Activated T-cell treated with anti-CD3 and anti-CD28 coated beads, Interleukin-2, amount 50 U/mL, for 72 hours (primary cell): ENCODE data around the gene CEP104. TPM values are rescaled to one million over a fixed set of nuclear protein-coding genes. Genes with fewer than 3 reads are reported as not detected.

Experiments
- ATAC-seq, 2 donors: fragments of 150-1000 bp; cut with Tn5 transposase; replicated peaks in 1 of 2; 2 replicates each; pipeline ENCODE4 v1.10.0; 2021; ENCODE audit warnings: moderate library complexity in 2 of 2, mild to moderate bottlenecking in 1 of 2
- DNase-seq, 2 donors: peaks; one replicate each; pipeline ENCODE4 v3.0.0; 2021 to 2022; ENCODE audit warnings: mixed read lengths in 1 of 2
- H3K27ac Mint-ChIP-seq: one replicate; pipeline ENCODE4 v1.8.0; 2022; ENCODE audit warnings: mild to moderate bottlenecking, moderate library complexity, mixed read lengths
- H3K27me3 Mint-ChIP-seq: one replicate; pipeline ENCODE4 v1.8.0; 2022; ENCODE audit warnings: low read depth, mixed read lengths
- H3K36me3 Mint-ChIP-seq, 2 donors: one replicate each; pipeline ENCODE4 v1.8.0; 2022; ENCODE audit warnings: mixed read lengths in 2 of 2, mild to moderate bottlenecking in 1 of 2; ENCODE audit not compliant: insufficient read depth in 2 of 2
- H3K4me1 Mint-ChIP-seq: one replicate; pipeline ENCODE4 v1.8.0; 2022; ENCODE audit warnings: low read depth, mixed read lengths
- H3K4me3 Mint-ChIP-seq, 2 donors: one replicate each; pipeline ENCODE4 v1.8.0; 2022; ENCODE audit warnings: mild to moderate bottlenecking in 2 of 2, mixed read lengths in 2 of 2, moderate library complexity in 2 of 2
- H3K9me3 Mint-ChIP-seq, 2 donors: one replicate each; pipeline ENCODE4 v1.8.0; 2022; ENCODE audit warnings: mixed read lengths in 2 of 2
- total RNA-seq, 2 donors: library from RNA; stranded (reverse); gene quantifications; one replicate each; pipeline ENCODE4 v1.2.3, GENCODE V29; 2022

Gene CEP104
- total RNA-seq, 2 donors from 2014 or later = 37.4 to 48.1 TPM

DNA sequence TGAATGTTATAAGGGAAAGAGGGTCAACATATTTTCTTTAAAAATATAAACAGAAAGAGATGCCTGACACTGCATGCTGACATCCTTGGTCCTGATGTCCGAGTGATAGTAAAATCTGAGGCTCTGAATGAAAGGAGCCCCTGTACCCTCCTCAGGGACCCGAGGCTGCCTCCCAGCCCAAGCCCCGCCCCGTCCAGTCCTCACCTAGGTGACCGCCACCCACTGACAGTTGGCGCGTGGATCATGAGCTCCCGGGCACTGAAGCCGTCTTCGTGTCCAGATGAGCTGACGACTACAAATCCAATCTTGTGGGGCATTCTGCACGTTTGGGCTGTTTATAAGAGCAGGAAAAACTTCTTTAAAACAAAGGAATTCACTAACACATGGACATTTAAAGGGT, 4.9 kb downstream of the CEP104 start:
- DNase-seq (no peak), ATAC-seq (no peak)
- Mint-ChIP-seq H3K36me3 (peaks cover 0 to 3% of the 10 kb centered on the region in 2 donors), H3K4me3 (no peak overlapping the region), H3K9me3 (no peaks in the 10 kb centered on the region), H3K4me1 (peaks cover 25% of the 10 kb centered on the region), H3K27ac (no peak overlapping the region), H3K27me3 (no peaks in the 10 kb centered on the region)

DNA sequence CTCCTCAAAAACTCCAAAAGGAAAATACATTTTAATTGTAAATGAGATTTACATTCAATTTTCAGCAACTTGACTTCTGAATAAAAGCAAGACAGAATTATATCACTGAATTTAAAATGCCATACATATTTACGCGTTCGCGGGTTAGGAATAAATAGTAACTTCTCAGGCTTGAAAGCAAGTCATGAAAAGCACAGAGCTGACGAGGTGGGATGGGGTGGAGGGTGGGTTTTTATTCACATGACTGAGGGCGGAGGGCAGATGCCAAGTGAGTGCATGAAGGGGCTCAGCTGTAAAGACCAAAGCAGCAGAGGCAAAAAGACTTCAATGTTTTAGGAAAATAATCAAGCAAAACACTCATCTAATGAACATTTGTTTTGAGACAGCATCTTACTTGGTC, 5.7 kb downstream of the CEP104 start:
- peaks cover 0 to 4% of the 10 kb centered on the region in 2 donors for H3K36me3 Mint-ChIP-seq
- no peaks in the 10 kb centered on the region for H3K9me3 Mint-ChIP-seq
- ATAC-seq (no peak), DNase-seq (no peak)
- H3K4me1 Mint-ChIP-seq = peaks cover 25% of the 10 kb centered on the region
- H3K27ac Mint-ChIP-seq = no peak overlapping the region
- H3K27me3 Mint-ChIP-seq = no peaks in the 10 kb centered on the region
- H3K4me3 Mint-ChIP-seq = no peak overlapping the region

DNA sequence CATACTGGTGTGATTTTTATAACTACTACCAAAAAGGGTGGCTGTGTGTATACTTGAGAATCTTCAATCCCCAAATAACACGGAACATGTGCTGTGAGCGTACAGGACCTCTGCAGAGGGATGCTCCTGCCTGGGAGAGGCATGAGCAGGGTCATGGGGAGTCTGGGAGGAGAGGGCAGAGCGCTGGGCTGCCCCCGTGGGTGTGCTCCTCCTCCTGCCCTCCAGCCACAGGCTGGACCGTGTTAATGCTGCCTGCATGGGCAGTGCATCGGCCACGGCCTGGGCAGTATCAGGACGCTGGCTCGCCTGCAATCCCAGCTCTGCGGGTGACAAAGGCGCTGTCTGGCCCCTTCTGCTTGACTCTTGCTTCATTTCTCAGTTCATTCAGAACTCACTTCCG, 6.2 kb downstream of the CEP104 start:
- Mint-ChIP-seq H3K27me3 (no peaks in the 10 kb centered on the region), H3K4me1 (peaks cover 21% of the 10 kb centered on the region), H3K9me3 (no peaks in the 10 kb centered on the region), H3K36me3 (peaks cover 0 to 4% of the 10 kb centered on the region in 2 donors), H3K27ac (no peak overlapping the region), H3K4me3 (no peak overlapping the region)
- ATAC-seq = no peak
- DNase-seq = no peak

DNA sequence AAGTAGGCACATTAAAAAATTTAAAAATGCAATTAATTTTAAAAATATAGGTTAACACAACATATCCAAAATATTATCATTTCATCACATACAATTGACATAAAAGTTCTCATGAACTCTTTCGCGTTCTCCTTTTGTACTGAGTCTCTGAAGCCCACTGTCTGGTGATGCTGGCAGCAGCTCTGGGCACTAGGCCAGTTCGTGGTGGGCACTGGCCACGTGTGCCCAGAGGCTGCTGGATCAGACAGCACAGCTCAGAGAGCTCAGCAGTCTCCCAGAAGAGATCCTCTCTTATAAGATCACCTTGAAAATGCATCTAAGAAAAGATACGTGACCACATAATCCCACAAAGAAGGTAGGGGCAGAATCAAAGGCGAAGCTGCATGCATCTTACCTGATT, 9.9 kb downstream of the CEP104 start:
- no peak for ATAC-seq
- H3K27ac Mint-ChIP-seq = no peak overlapping the region
- peaks cover 3 to 4% of the 10 kb centered on the region in 2 donors for H3K36me3 Mint-ChIP-seq
- H3K27me3 Mint-ChIP-seq = no peaks in the 10 kb centered on the region
- H3K4me1 Mint-ChIP-seq = no peaks in the 10 kb centered on the region
- no peak overlapping the region for H3K4me3 Mint-ChIP-seq
- H3K9me3 Mint-ChIP-seq = no peaks in the 10 kb centered on the region
- no peak for DNase-seq

DNA sequence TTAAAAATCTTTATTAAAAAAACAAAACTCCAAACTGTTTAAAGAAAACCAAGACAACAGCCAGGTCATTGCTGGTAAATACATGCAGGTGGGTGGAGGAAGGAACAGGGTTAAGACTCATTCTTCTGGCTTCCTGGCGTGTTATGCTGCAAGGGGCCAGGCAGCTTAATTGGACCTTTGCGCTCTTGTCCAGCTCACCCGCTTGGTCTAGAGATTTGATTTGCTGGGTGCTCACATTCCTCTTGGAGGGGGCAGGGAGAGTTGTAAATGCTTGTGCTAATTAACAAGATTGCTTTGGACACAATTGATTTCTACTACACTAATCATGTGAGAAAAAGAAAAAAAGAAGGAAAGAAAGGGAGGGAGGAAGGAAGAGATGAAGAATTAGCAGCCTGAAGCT, 10.5 kb downstream of the CEP104 start:
- H3K4me3 Mint-ChIP-seq = no peak overlapping the region
- no peak for DNase-seq
- ATAC-seq = no peak
- H3K36me3 Mint-ChIP-seq = peaks cover 3 to 4% of the 10 kb centered on the region in 2 donors
- H3K4me1 Mint-ChIP-seq = no peaks in the 10 kb centered on the region
- no peaks in the 10 kb centered on the region for H3K27me3 Mint-ChIP-seq
- H3K9me3 Mint-ChIP-seq = no peaks in the 10 kb centered on the region
- no peak overlapping the region for H3K27ac Mint-ChIP-seq

DNA sequence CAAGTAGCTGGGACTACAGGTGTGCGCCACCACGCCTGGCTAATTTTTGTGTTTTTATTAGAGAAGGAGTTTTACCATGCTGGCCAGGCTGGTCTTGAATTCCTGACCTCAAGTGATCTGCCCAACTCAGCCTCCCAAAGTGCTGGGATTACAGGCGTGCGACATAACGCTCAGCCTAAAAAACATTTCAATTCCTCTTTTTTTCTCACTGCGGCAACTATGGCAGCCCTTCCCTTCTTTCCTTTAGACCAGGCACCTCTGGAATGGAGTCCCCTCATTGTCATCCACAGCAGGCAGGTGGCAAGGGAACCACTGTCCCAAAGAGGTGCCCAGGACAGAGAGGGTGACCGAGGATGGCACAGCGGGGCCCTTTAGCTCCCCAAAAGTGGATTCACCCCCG, 14.1 kb downstream of the CEP104 start:
- Mint-ChIP-seq H3K27me3 (no peaks in the 10 kb centered on the region), H3K36me3 (peaks cover 11 to 15% of the 10 kb centered on the region in 2 donors), H3K9me3 (peaks cover 0 to 2% of the 10 kb centered on the region in 2 donors), H3K4me3 (no peak overlapping the region), H3K4me1 (no peaks in the 10 kb centered on the region), H3K27ac (no peak overlapping the region)
- ATAC-seq = no peak
- no peak for DNase-seq

DNA sequence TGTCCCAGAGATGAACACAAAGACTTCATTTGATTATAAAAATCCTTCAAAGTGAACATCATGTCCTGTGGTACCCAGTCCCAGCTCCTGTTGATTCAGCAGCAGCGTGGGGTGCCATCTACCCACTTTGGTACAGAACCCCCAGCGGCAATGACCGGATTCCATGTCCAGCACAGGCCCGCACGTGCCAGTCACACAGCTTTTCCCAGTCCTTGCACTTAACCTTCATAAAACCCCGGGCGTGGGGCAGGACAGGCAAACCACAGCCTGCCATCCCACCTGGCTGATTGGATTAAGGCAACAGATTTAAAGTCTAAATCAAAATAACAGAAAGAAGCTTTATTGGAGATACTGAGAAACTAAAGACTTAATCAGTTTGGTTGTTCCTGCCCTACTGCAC, 15.5 kb downstream of the CEP104 start:
- peaks cover 16 to 23% of the 10 kb centered on the region in 2 donors for H3K36me3 Mint-ChIP-seq
- no peaks in the 10 kb centered on the region for H3K27me3 Mint-ChIP-seq
- no peak for DNase-seq
- peaks cover 0 to 6% of the 10 kb centered on the region in 2 donors for H3K9me3 Mint-ChIP-seq
- ATAC-seq = no peak
- H3K4me3 Mint-ChIP-seq = no peak overlapping the region
- H3K4me1 Mint-ChIP-seq = no peaks in the 10 kb centered on the region
- H3K27ac Mint-ChIP-seq = no peak overlapping the region

DNA sequence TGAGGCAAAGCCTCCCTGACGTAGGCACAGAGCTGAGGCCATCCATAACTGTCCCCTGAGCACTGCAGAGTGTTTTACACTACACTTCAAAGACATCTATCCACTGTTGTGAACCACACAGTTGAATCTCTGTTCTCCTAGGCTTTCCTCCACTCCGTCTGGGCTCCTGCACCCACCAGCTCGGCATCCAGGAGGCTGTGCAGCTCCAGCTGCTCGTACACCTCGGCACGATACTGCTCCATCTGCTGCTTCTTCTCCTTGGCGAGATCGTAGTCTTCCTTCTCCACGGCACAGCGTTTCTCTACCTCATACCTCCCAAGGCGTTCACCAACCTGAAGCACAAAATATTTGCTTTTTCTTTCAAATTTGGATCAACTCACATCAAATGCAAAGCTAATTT, 18.2 kb downstream of the CEP104 start:
- ATAC-seq (no peak), DNase-seq (no peak)
- no peak overlapping the region for H3K27ac Mint-ChIP-seq
- peaks cover 0 to 6% of the 10 kb centered on the region in 2 donors for H3K9me3 Mint-ChIP-seq
- no peaks in the 10 kb centered on the region for H3K4me1 Mint-ChIP-seq
- peaks cover 18 to 26% of the 10 kb centered on the region in 2 donors for H3K36me3 Mint-ChIP-seq
- no peak overlapping the region for H3K4me3 Mint-ChIP-seq
- H3K27me3 Mint-ChIP-seq = no peaks in the 10 kb centered on the region

DNA sequence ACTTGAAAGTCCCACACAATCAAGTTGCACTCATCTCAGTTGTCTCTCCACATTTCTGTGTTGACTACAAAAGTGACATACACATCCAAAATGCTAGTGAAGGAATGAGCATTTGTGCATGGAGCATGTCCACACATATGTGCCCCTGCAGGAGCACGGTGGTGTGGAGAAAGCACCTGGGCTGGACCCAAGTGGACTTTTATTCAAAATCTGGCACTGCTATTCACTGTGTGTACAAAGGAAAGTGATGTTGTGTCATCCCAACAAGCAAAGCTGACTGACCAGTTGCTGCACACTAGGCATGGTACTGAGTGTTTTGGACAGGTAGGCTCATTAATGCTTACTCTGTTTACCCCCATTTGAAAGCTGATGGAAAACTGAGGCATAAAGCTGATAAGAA, 19.3 kb downstream of the CEP104 start:
- no peak for DNase-seq
- Mint-ChIP-seq H3K4me1 (no peaks in the 10 kb centered on the region), H3K4me3 (no peak overlapping the region), H3K27ac (no peak overlapping the region), H3K36me3 (peaks cover 16 to 30% of the 10 kb centered on the region in 2 donors), H3K9me3 (peaks cover 0 to 6% of the 10 kb centered on the region in 2 donors), H3K27me3 (no peaks in the 10 kb centered on the region)
- no peak for ATAC-seq

DNA sequence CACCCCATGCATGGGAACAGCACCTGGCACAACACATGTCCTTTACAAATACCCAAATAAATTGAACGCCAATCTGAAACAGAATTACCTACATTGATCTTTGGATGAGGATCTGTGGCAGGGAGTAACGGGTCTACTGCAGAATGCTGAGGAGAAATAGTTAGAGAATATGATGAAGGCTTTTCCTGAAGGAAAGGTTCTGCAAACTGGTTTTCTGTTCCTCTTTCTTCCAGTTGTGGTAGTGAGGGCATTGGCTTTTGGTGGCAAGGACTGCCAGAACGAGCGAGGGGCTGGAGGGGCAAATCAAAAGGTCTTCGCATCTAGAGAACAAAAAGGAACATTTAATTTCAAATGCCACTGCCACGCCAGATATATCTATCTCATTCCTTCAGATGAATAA, 19.8 kb downstream of the CEP104 start:
- DNase-seq (no peak), ATAC-seq (no peak)
- no peak overlapping the region for H3K4me3 Mint-ChIP-seq
- peaks cover 0 to 6% of the 10 kb centered on the region in 2 donors for H3K9me3 Mint-ChIP-seq
- no peaks in the 10 kb centered on the region for H3K27me3 Mint-ChIP-seq
- no peak overlapping the region for H3K27ac Mint-ChIP-seq
- no peaks in the 10 kb centered on the region for H3K4me1 Mint-ChIP-seq
- peaks cover 16 to 30% of the 10 kb centered on the region in 2 donors for H3K36me3 Mint-ChIP-seq

DNA sequence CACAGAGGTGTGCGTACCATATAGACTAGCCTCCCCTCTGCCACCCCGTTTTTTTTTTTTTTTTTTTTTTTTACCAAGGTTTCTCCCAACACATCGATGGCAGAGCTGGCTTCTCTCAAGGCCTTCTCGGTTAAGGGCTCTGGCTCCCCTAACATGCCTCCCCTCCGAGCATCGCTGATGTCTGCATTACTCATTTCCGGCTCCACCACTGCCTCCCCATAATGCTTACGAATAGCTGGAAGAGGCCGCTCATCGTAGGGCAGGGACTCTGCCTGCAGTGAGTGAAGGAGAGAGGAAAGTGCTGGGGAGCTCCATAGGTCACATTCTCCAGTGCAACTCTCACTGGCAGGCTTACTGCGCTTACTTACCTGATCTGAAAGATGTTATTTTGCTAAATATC, 20.6 kb downstream of the CEP104 start:
- Mint-ChIP-seq H3K9me3 (peaks cover 0 to 6% of the 10 kb centered on the region in 2 donors), H3K36me3 (peaks cover 19 to 30% of the 10 kb centered on the region in 2 donors), H3K27me3 (no peaks in the 10 kb centered on the region), H3K27ac (no peak overlapping the region), H3K4me1 (no peaks in the 10 kb centered on the region), H3K4me3 (no peak overlapping the region)
- ATAC-seq = no peak
- DNase-seq = no peak

DNA sequence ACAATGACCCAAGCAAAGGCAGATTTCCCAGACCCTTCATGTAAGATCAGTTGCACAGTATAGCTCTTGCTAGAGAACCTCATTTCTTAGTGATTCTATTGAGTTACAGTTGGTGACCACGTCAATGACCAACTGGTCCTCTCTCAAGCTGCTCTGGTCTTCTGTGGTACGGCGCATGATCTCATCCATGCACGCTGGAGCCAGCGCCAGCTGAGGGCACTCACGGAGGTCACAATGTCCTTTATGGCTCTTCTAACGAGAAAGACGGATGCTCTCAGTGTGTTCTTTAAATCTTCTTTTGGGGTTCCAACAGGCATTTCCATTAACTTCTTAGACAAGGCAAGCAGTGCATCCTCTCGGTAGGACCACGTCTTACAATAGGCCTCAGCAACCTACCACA, 22.3 kb downstream of the CEP104 start:
- DNase-seq (no peak), ATAC-seq (no peak)
- Mint-ChIP-seq H3K27ac (no peak overlapping the region), H3K4me1 (no peaks in the 10 kb centered on the region), H3K9me3 (peaks cover 0 to 6% of the 10 kb centered on the region in 2 donors), H3K27me3 (no peaks in the 10 kb centered on the region), H3K36me3 (peaks cover 19 to 31% of the 10 kb centered on the region in 2 donors), H3K4me3 (no peak overlapping the region)

DNA sequence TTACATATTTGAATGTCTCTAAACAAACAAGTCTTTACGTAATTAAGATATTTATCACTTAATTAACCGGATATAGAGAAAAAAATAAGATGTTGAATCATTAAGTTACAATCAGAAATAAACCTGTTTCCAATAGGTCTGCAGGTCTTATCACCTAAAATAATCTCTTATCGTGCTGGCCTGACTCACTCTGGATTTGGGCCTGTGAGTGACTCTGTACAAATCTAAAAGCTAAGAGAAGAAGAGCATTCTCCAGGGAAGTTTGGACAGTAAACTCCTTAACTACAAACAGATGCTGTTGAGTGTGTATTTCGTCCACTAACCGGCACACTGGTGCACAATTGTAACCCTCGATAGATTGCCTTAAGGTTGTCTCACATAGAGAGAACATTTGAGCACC, 25.3 kb downstream of the CEP104 start:
- H3K9me3 Mint-ChIP-seq = no peaks in the 10 kb centered on the region
- no peaks in the 10 kb centered on the region for H3K4me1 Mint-ChIP-seq

DNA sequence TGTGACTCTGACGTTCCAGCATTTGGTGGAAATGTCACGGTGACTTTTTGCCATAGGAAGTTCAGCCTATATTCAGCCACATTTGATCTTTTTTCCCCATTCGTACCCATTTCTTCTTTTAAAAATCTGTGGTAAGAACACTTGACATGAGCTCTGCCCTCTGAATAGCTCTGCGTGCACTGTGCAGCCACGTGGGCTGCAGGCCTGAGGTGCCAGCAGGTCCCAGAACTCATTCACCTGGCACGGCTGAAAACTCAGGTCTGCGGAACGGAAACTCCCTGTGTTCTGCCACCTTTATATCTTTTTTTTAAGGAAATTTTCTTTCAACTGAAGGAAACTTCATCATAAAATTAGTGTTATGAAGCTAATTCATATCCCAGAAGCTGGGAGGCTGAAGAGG, 28.6 kb downstream of the CEP104 start:
- Mint-ChIP-seq H3K36me3 (peaks cover 4 to 6% of the 10 kb centered on the region in 2 donors), H3K27ac (no peak overlapping the region), H3K27me3 (no peaks in the 10 kb centered on the region), H3K4me1 (no peaks in the 10 kb centered on the region), H3K4me3 (no peak overlapping the region), H3K9me3 (no peaks in the 10 kb centered on the region)
- ATAC-seq = no peak
- DNase-seq = no peak

More for the DNA sequence above, 25.3 kb downstream of the CEP104 start:
- no peak overlapping the region for H3K27ac Mint-ChIP-seq
- H3K27me3 Mint-ChIP-seq = no peaks in the 10 kb centered on the region
- H3K4me3 Mint-ChIP-seq = no peak overlapping the region
- H3K36me3 Mint-ChIP-seq = peaks cover 6 to 10% of the 10 kb centered on the region in 2 donors
- ATAC-seq (no peak), DNase-seq (no peak)
